K562 (cell line): Measurements from ENCODE around the gene GTF2H4. TPM values are rescaled to one million over a fixed set of nuclear protein-coding genes. Genes with fewer than 3 reads are reported as not detected.

Experiments used
- ATAC-seq: fragments of 200-7000 bp; cut with Tn5 transposase; 3 replicates; pipeline ENCODE4 v1.9.1; 2020; ENCODE audit warnings: moderate library complexity
- BruUV-seq: library from RNA; stranded (reverse); fragments of 400-500 nt; replicated peaks from 2 replicates; lab custom pipeline; 2021; lab: Mats Ljungman, UMichigan
- CTCF ChIA-PET: fragments of 300-600 bp; formaldehyde crosslinking; extraction: SDS; loops from one replicate; lab custom pipeline; 2021; ENCODE audit warnings: low intra/inter-chr PET ratio; lab: Yijun Ruan, JAX
- POLR2A ChIA-PET: fragments of 300-600, 350-650 bp; sonication (Branson Sonifier 250); formaldehyde crosslinking; extraction: SDS; loops from one replicate; lab custom pipeline; 2021; ENCODE audit warnings: antibody characterized with exemption, inconsistent platforms; lab: Yijun Ruan, JAX
- DNase-seq, 4 experiments: peaks; one replicate each; pipeline versions ENCODE4 v3.0.0 to v3.0.0-alpha.2; 2011 to 2018; ENCODE audit warnings: low spot score in 3 of 4, mixed read lengths in 3 of 4; ENCODE audit errors: extremely low read depth in 1 of 4
- FAIRE-seq: peaks from 2 replicates; lab custom pipeline; 2011; peaks lifted over from hg19 to GRCh38; lab: Jason Lieb, UNC
- H2AFZ ChIP-seq: 2 replicates; pipeline ENCODE4 v1.6.0; 2011; ENCODE audit warnings: low read depth, low read length, control low read depth, inconsistent platforms
- H3K27ac ChIP-seq: fragments of 200-600 bp; 3 replicates; pipeline ENCODE4 v1.8.0; 2011; ENCODE audit warnings: low read depth, mild to moderate bottlenecking, control low read depth, inconsistent platforms, low read length, moderate library complexity, mixed read lengths; ENCODE audit errors: extremely low read depth
- H3K27me3 ChIP-seq, 2 experiments: fragments of 300-600 bp in 1 of 2; 2 replicates in 1 of 2; 3 replicates in 1 of 2; pipeline versions ENCODE4 v1.6.0 to v1.8.0; 2011; ENCODE audit warnings: inconsistent platforms in 2 of 2, low read length in 2 of 2, mild to moderate bottlenecking in 1 of 2, mixed read lengths in 1 of 2, moderate library complexity in 1 of 2; ENCODE audit not compliant: control insufficient read depth in 2 of 2, insufficient read depth in 2 of 2
- H3K36me3 ChIP-seq: fragments of 300-600 bp; 3 replicates; pipeline ENCODE4 v1.8.0; 2011; ENCODE audit warnings: mild to moderate bottlenecking, low read length, inconsistent platforms; ENCODE audit not compliant: control insufficient read depth, insufficient read depth
- H3K4me1 ChIP-seq, 2 experiments: fragments of 200-600 bp in 1 of 2; replicated peaks in 1 of 2; 2 replicates in 1 of 2; 3 replicates in 1 of 2; pipeline versions ENCODE4 v1.5.1 to v1.8.0; 2011; ENCODE audit warnings: inconsistent platforms in 2 of 2, low read length in 2 of 2, mild to moderate bottlenecking in 1 of 2, mixed read lengths in 1 of 2, moderate library complexity in 1 of 2; ENCODE audit not compliant: control insufficient read depth in 2 of 2, insufficient read depth in 2 of 2
- H3K4me2 ChIP-seq: 2 replicates; pipeline ENCODE4 v1.6.1; 2011; ENCODE audit warnings: low read length, control low read depth, inconsistent platforms, mixed read lengths; ENCODE audit not compliant: insufficient read depth
- H3K4me3 ChIP-seq: fragments of 200-600 bp; sonication (generic), shearing (Covaris generic); 2 replicates; pipeline ENCODE4 v1.5.1; 2016; ENCODE audit warnings: control low read depth, inconsistent platforms
- H3K79me2 ChIP-seq: fragments of 200-600 bp; 3 replicates; pipeline ENCODE4 v1.8.0; 2011; ENCODE audit warnings: low read length, inconsistent platforms; ENCODE audit not compliant: control insufficient read depth, insufficient read depth
- H3K9ac ChIP-seq, 2 experiments: 2 replicates each; pipeline versions ENCODE4 v1.6.0 to v1.6.1; 2011; ENCODE audit warnings: low read depth in 2 of 2, low read length in 2 of 2, control low read depth in 1 of 2, inconsistent platforms in 1 of 2, mild to moderate bottlenecking in 1 of 2, mixed read lengths in 1 of 2; ENCODE audit not compliant: insufficient read depth in 1 of 2
- H3K9me1 ChIP-seq: one replicate; pipeline ENCODE4 v1.6.0; 2011; ENCODE audit warnings: inconsistent platforms, mild to moderate bottlenecking, low read length, moderate library complexity; ENCODE audit not compliant: control insufficient read depth, insufficient read depth
- H3K9me3 ChIP-seq: replicated peaks from 2 replicates; pipeline ENCODE4 v1.5.1; 2011; ENCODE audit warnings: low read depth, low read length, inconsistent platforms; ENCODE audit not compliant: control insufficient read depth, insufficient read depth
- H4K20me1 ChIP-seq: replicated peaks from 2 replicates; pipeline ENCODE4 v1.6.1; 2011; ENCODE audit warnings: low read length, inconsistent platforms, mixed read lengths; ENCODE audit not compliant: control insufficient read depth, insufficient read depth
- ARID1B ChIP-seq: fragments of 450-650 bp; IDR thresholded peaks from 2 replicates; pipeline ENCODE4 v1.6.1; 2016; ENCODE audit warnings: antibody characterized with exemption, mild to moderate bottlenecking, inconsistent platforms
- CSDE1 ChIP-seq, 2 experiments: fragments of 450-650 bp; IDR thresholded peaks; 2 replicates each; pipeline ENCODE4 v1.6.1; 2016; ENCODE audit warnings: mild to moderate bottlenecking in 1 of 2
- HOMEZ ChIP-seq: fragments of 250-450 bp; sonication (Bioruptor Pico); IDR thresholded peaks from 2 replicates; pipeline ENCODE4 v1.4.0; 2020; ENCODE audit warnings: mild to moderate bottlenecking, moderate library complexity
- IRF2 ChIP-seq: sonication (generic); formaldehyde crosslinking; IDR thresholded peaks from 2 replicates; pipeline ENCODE4 v1.8.1; 2022; ENCODE audit warnings: mild to moderate bottlenecking, missing genetic modification reagents
- LARP7 ChIP-seq: fragments of 450-650 bp; IDR thresholded peaks from 2 replicates; pipeline ENCODE4 v1.6.1; 2016
- RAD21 ChIP-seq, 2 experiments: fragments of 250-450 bp in 1 of 2; fragments of 450-650 bp in 1 of 2; sonication (Bioruptor Pico) in 1 of 2; formaldehyde crosslinking in 1 of 2; IDR thresholded peaks in 1 of 2; conservative IDR thresholded peaks in 1 of 2; 2 replicates each; pipeline versions ENCODE4 v1.4.0 to v1.8.0; 2020 to 2022; ENCODE audit warnings: mild to moderate bottlenecking in 2 of 2, moderate library complexity in 1 of 2
- RFX7 ChIP-seq: fragments of 250-450 bp; sonication (Bioruptor Pico); IDR thresholded peaks from 2 replicates; pipeline ENCODE4 v1.5.1; 2021; ENCODE audit warnings: mild to moderate bottlenecking
- SIN3A ChIP-seq, 2 experiments: fragments of 150-350 bp in 1 of 2; IDR thresholded peaks; 2 replicates each; pipeline ENCODE4 v1.6.1; 2011 to 2016; ENCODE audit warnings: borderline replicate concordance in 2 of 2, low read depth in 2 of 2, low read length in 2 of 2, mild to moderate bottlenecking in 2 of 2, moderate library complexity in 2 of 2; ENCODE audit not compliant: control insufficient read depth in 1 of 2
- SMARCE1 ChIP-seq: fragments of 450-650 bp; IDR thresholded peaks from 2 replicates; pipeline ENCODE4 v1.7.1; 2016; ENCODE audit warnings: mild to moderate bottlenecking
- TBP ChIP-seq: optimal IDR thresholded peaks from 2 replicates; pipeline ENCODE3; 2011; ENCODE audit warnings: low read depth, low read length, improper control_type of control experiment
- TFAP4 ChIP-seq: sonication (generic); formaldehyde crosslinking; IDR thresholded peaks from 2 replicates; pipeline ENCODE4 v1.8.0; 2022; ENCODE audit warnings: missing genetic modification reagents, mild to moderate bottlenecking, moderate library complexity, borderline replicate concordance
- ZBTB8A ChIP-seq: fragments of 450-650 bp; IDR thresholded peaks from 2 replicates; pipeline ENCODE4 v1.6.1; 2018; ENCODE audit warnings: mild to moderate bottlenecking, moderate library complexity; ENCODE audit not compliant: partially characterized antibody
- ZKSCAN1 ChIP-seq: fragments of 150-350 bp; IDR thresholded peaks from 2 replicates; pipeline ENCODE4 v1.6.1; 2016; ENCODE audit warnings: low read depth, low read length
- ZNF354B ChIP-seq: fragments of 250-450 bp; sonication (Bioruptor Pico); IDR thresholded peaks from 2 replicates; pipeline ENCODE4 v1.4.0; 2020
- WGBS: fragments of 100-300 bp; shearing (Covaris generic); methylation state at CpG from one replicate; pipeline ENCODE4 v1.1.6; 2016; ENCODE audit warnings: low coverage, mixed read lengths; ENCODE audit not compliant: insufficient coverage; ENCODE audit errors: missing lambda C conversion rate; 5-methylcytosine and 5-hydroxymethylcytosine counted together
- in situ Hi-C: fragments of 300-500 bp; cut with MboI; formaldehyde crosslinking; loops from 4 replicates; pipeline ENCODE4 v1.15.0; 2018; ENCODE audit warnings: inconsistent platforms, mixed read lengths
- intact Hi-C: fragments of 100-400 bp; cut with micrococcal nuclease; formaldehyde crosslinking; loops from 2 replicates; pipeline ENCODE4 v1.14.2; 2022
- polyA plus RNA-seq, 8 experiments: library from polyadenylated mRNA; depleted of rRNA in 4 of 8; stranded (reverse) in 5 of 8; unstranded in 3 of 8; fragments of >200 nt; fragmentation: Nextera tagmentation in 2 of 8; fragmentation: Illumina TruSeq in 1 of 8; extraction: Ambion mirVana in 2 of 8; extraction: Trizol in 1 of 8; gene quantifications; 2 replicates each; pipeline versions ENCODE4 v1.2.1 to v1.2.3, GENCODE V29; 2011 to 2014; ENCODE audit warnings: inconsistent platforms in 1 of 8, missing spikeins in 1 of 8
- total RNA-seq, 7 experiments: library from RNA; depleted of rRNA in 6 of 7; stranded (reverse); fragments of >200 nt in 6 of 7; fragmentation: Illumina TruSeq in 2 of 7; extraction: Trizol in 2 of 7; gene quantifications; 2 replicates each; pipeline versions ENCODE4 v1.2.1 to v1.2.3, GENCODE V29; 2011 to 2021; ENCODE audit warnings: low replicate concordance in 1 of 7
- TF ChIP-seq, protein P1 (sequence below): sonication (generic); formaldehyde crosslinking; IDR thresholded peaks from 2 replicates; pipeline ENCODE4 v1.8.0; 2022; ENCODE audit warnings: missing genetic modification reagents, mild to moderate bottlenecking, borderline replicate concordance
- TF ChIP-seq, protein P2 (sequence below), 2 experiments: fragments of 450-650 bp; conservative IDR thresholded peaks; 2 replicates each; pipeline ENCODE4 v1.6.1; 2017; ENCODE audit warnings: mild to moderate bottlenecking in 2 of 2, moderate library complexity in 2 of 2

The GTF2H4 gene
- total and polyA plus RNA-seq, 9 of the 15 experiments (the other 6 are each of a cell fraction or from before 2014, with no cell fraction given): 3.6 to 86.1 (median 39.6) TPM

GRCh38 chr6:30885999-30886896 lies 21.8 kb upstream of the GTF2H4 start:
- BruUV-seq: TSS peak; percentile 35
- Histone ChIP-seq H2AFZ (peak overlapping the region; percentile 68), H3K4me3 (peak overlapping the region; percentile 54), H3K27me3 (no peaks in the 10 kb centered on the region), H3K36me3 (peaks cover 26% of the 10 kb centered on the region; the same call in 2 of the 3 replicates), H3K9ac (peak overlapping the region; percentile 62 to 94), H4K20me1 (peaks cover 9% of the 10 kb centered on the region; the same call in 1 of the 2 replicates), H3K79me2 (peaks cover 43% of the 10 kb centered on the region), H3K9me1 (peaks cover 3% of the 10 kb centered on the region), H3K4me1 (peaks cover 47 to 64% of the 10 kb centered on the region in 2 experiments), H3K9me3 (no peaks in the 10 kb centered on the region), H3K4me2 (peak overlapping the region; percentile 96), H3K27ac (peak overlapping the region; percentile 70)
- CTCF ChIA-PET: no interaction called here
- POLR2A ChIA-PET: interaction anchor here (0.6 to 2.4 kb wide), 7 partner anchors 8 to 286 kb away, joined by 3 to 15 read pairs (median 4); no protein-coding TSS in a partner anchor
- WGBS: 9% methylated on average over 17 of the region's 18 CpGs
- peak; percentile 88 for FAIRE-seq
- peak; percentile 82 to 85 (median 83) for DNase-seq
- intact Hi-C loops: no loop called here
- peak; percentile 53 for ATAC-seq
- in situ Hi-C loops: no loop called here
- TF ChIP-seq ZBTB8A (no peak), TBP (peak; percentile 23), LARP7 (no peak), ARID1B (peak; percentile 57), SMARCE1 (peak; percentile 57; the same call in 1 of the 2 replicates), ZNF354B (no peak), IRF2 (no peak), RAD21 (CRISPR knock-in tag; conservative IDR thresholded peaks at IDR 0.05 in 1 of 2, IDR thresholded peaks at IDR 0.05 in 1 of 2) (no peak), HOMEZ (no peak), RFX7 (CRISPR knock-in tag) (no peak), SIN3A (IDR thresholded peaks at IDR 0.05; ENCODE audit: borderline replicate concordance in 2 of 2, control insufficient read depth in 1 of 2, low read depth in 2 of 2, low read length in 2 of 2) (no peak), ZKSCAN1 (no peak; the same call in 1 of the 2 replicates), TFAP4 (CRISPR knock-in tag) (peak; percentile 91), CSDE1 (IDR thresholded peaks at IDR 0.05) (no peak)
- TF ChIP-seq, protein P1, sequence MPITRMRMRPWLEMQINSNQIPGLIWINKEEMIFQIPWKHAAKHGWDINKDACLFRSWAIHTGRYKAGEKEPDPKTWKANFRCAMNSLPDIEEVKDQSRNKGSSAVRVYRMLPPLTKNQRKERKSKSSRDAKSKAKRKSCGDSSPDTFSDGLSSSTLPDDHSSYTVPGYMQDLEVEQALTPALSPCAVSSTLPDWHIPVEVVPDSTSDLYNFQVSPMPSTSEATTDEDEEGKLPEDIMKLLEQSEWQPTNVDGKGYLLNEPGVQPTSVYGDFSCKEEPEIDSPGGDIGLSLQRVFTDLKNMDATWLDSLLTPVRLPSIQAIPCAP: no peak
- TF ChIP-seq, protein P2, sequence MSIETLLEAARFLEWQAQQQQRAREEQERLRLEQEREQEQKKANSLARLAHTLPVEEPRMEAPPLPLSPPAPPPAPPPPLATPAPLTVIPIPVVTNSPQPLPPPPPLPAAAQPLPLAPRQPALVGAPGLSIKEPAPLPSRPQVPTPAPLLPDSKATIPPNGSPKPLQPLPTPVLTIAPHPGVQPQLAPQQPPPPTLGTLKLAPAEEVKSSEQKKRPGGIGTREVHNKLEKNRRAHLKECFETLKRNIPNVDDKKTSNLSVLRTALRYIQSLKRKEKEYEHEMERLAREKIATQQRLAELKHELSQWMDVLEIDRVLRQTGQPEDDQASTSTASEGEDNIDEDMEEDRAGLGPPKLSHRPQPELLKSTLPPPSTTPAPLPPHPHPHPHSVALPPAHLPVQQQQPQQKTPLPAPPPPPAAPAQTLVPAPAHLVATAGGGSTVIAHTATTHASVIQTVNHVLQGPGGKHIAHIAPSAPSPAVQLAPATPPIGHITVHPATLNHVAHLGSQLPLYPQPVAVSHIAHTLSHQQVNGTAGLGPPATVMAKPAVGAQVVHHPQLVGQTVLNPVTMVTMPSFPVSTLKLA (conservative IDR thresholded peaks at IDR 0.05): peak in 1 of 2 experiments; percentile 29; a peak in 1 of 4 replicates
